Peyer's patch (tissue), 4 donors: ENCODE results near the gene EIF3L.

ENCODE experiments used
- CTCF ChIP-seq, 6 experiments: fragments of 450-650 bp in 4 of 6; fragments of 200-600 bp in 2 of 6; sonication (generic) in 1 of 6; IDR thresholded peaks; one replicate each; pipeline ENCODE4 v1.5.1; 2017 to 2019; ENCODE audit warnings: antibody characterized with exemption in 6 of 6, mild to moderate bottlenecking in 3 of 6, moderate library complexity in 1 of 6
- POLR2A ChIP-seq, 2 donors: fragments of 450-650 bp; IDR thresholded peaks; one replicate each; pipeline ENCODE4 v1.5.1; 2017; ENCODE audit warnings: antibody characterized with exemption in 2 of 2, mild to moderate bottlenecking in 2 of 2, moderate library complexity in 2 of 2

DNA sequence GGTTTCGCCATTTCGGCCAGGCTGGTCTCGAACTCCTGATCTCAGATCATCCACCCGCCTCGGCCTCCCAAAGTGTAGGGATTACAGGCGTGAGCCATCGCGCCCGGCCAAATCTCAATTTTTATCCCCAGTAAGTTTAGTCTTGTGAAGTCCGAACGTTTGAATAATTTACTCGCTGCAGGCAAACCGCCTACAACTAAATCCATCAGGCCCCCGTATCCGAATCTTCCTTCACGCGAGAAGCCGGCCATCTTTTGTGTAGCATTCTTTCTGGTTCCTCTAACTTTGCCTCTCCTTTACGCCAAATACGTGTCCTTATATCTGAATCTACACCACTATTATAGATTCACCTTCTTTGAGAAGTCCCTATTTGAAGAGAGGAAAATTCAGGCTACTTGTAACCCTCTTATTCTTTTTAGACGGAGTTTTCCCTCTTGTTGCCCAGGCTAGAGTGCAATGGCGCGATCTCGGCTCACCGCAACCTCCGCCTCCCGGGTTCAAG lies 581 bp upstream of the EIF3L start:
- TF ChIP-seq CTCF (IDR thresholded peaks at IDR 0.05) (no peak), POLR2A (IDR thresholded peaks at IDR 0.05) (no peak)
